Gastrocnemius medialis (tissue), 4 donors: ENCODE data around the gene KIAA1217.
A peak's percentile ranks its signal among the peaks of the same experiment; 100 is the strongest.

Experiments
- CTCF ChIP-seq, 5 experiments: fragments of 450-650 bp in 3 of 5; fragments of 200-600 bp in 2 of 5; sonication (generic) in 2 of 5; IDR thresholded peaks in 4 of 5; conservative IDR thresholded peaks in 1 of 5; 1 replicate in 4 of 5; 2 replicates in 1 of 5; pipeline ENCODE4 v1.5.1; 2016 to 2019; ENCODE audit warnings: antibody characterized with exemption in 5 of 5, mild to moderate bottlenecking in 3 of 5, moderate library complexity in 3 of 5
- POLR2A ChIP-seq, 2 donors: fragments of 450-650 bp; IDR thresholded peaks; one replicate each; pipeline ENCODE4 v1.6.1; 2017; ENCODE audit warnings: antibody characterized with exemption in 2 of 2, mild to moderate bottlenecking in 2 of 2, moderate library complexity in 2 of 2

DNA sequence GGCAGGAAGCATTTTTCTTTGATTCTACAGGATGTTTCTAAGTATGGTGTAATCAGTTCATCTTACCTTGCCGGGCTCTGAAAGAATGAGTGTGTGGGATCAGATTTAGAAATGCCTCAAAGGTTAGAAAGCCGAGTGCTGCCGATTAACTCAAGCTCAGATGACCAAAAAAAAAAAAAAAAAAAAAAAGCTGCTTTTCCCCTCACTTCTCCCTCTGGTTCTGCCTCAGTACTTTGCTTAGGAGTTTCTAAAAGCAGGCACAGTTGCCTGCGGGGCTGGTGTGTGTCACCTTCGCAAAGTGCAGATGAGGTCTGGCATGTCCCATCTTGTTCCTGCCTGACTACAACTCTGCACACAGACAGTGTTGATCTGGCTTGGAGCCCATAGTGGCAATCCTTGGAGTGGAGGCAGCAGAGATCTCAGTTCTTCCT, 47.0 kb downstream of the KIAA1217 start:
- TF ChIP-seq CTCF (IDR thresholded peaks at IDR 0.05 in 4 of 5, conservative IDR thresholded peaks at IDR 0.05 in 1 of 5) (no peak), POLR2A (IDR thresholded peaks at IDR 0.05) (peak; percentile 32 to 41)
